ENCODE measurements around the gene SPAG5. TPM values are rescaled to one million over a fixed set of nuclear protein-coding genes. Genes with fewer than 3 reads are reported as not detected.
A peak's percentile ranks its signal among the peaks of the same experiment; 100 is the strongest.
"Not testable (repeated sequence)": the region's sequence is repeated elsewhere in the genome, so short reads cannot be mapped to it uniquely, and the experiment has no call there.

Gene SPAG5
- total RNA-seq, 3 donors from 2014 or later, result 7.2 to 30.3 (median 15.1) TPM

DNA sequence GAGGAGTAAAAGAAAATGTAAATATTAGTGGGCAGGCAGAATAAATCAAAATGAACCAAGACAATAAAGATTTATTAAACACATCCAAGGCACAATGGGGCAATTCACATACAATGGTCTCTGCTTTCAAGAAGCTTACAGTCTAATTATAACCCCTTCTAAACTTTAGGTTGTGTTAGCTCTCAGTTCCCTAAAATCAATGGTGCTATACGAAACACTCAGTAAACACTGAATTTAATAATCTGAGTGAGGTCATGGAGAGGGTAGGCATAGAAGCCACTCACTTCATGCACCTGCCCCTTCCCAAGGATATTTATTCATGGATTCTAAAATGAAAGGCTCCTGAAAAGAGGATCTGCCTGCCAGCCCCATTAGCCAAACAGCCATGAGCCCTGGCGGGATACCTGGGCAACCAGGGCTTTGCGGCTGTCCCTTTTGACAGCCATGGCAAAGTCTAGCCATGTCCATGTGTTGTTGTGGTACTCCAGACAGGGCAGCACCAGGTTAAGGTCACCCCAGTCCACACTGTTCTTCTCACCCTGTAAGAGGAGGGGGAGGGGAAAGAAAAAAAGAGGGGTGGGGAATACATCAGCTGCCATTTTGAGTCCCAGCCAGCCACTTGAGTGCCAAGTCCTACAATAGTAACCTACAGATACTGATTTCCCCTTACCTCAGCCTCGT is 16.6 kb upstream of the SPAG5 start:
- H3K4me3 ChIP-seq, result no peak overlapping the region
- no peak for DNase-seq
- H3K36me3 ChIP-seq (ENCODE audit: low read depth), result peaks cover 18% of the 10 kb centered on the region
- ATAC-seq, result no peak
- TF ChIP-seq, protein P1, sequence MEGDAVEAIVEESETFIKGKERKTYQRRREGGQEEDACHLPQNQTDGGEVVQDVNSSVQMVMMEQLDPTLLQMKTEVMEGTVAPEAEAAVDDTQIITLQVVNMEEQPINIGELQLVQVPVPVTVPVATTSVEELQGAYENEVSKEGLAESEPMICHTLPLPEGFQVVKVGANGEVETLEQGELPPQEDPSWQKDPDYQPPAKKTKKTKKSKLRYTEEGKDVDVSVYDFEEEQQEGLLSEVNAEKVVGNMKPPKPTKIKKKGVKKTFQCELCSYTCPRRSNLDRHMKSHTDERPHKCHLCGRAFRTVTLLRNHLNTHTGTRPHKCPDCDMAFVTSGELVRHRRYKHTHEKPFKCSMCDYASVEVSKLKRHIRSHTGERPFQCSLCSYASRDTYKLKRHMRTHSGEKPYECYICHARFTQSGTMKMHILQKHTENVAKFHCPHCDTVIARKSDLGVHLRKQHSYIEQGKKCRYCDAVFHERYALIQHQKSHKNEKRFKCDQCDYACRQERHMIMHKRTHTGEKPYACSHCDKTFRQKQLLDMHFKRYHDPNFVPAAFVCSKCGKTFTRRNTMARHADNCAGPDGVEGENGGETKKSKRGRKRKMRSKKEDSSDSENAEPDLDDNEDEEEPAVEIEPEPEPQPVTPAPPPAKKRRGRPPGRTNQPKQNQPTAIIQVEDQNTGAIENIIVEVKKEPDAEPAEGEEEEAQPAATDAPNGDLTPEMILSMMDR (IDR thresholded peaks at IDR 0.05), result no peak
- H3K9me3 ChIP-seq, result no peaks in the 10 kb centered on the region
- intact Hi-C loops (cut with DNase I, micrococcal nuclease), result no loop called here
- no peaks in the 10 kb centered on the region for H3K4me1 ChIP-seq (ENCODE audit: low read depth)

GRCh38 chr17:28613931-28614381 is 15.1 kb upstream of the SPAG5 start, which contains the start of gene RSKR:
Gene RSKR, minus strand, starts transcription at chr17:28614185. Its CDS starts 24 bp downstream, at chr17:28614161.
- ATAC-seq (no peak), DNase-seq (no peak)
- Histone ChIP-seq H3K36me3 (ENCODE audit: low read depth) (peaks cover 18% of the 10 kb centered on the region), H3K9me3 (no peaks in the 10 kb centered on the region), H3K4me1 (ENCODE audit: low read depth) (no peaks in the 10 kb centered on the region), H3K4me3 (no peak within 1 kb of the TSS)
- intact Hi-C loops (cut with DNase I, micrococcal nuclease), result no loop called here
- TF ChIP-seq, protein P1 (IDR thresholded peaks at IDR 0.05), result no peak

GRCh38 chr17:28612936-28613872 is 14.4 kb upstream of the SPAG5 start:
- Histone ChIP-seq H3K36me3 (ENCODE audit: low read depth) (peaks cover 18% of the 10 kb centered on the region), H3K4me3 (no peak overlapping the region), H3K9me3 (no peaks in the 10 kb centered on the region), H3K4me1 (ENCODE audit: low read depth) (no peaks in the 10 kb centered on the region)
- ATAC-seq, result peak; percentile 53
- TF ChIP-seq, protein P1 (IDR thresholded peaks at IDR 0.05), result peak; percentile 38
- intact Hi-C loops (cut with DNase I, micrococcal nuclease), result no loop called here
- DNase-seq, result peak in 1 of 3 donors; percentile 59

GRCh38 chr17:28612531-28612930 is 13.7 kb upstream of the SPAG5 start:
- ATAC-seq (no peak), DNase-seq (no peak)
- H3K4me1 ChIP-seq (ENCODE audit: low read depth), result no peaks in the 10 kb centered on the region
- peaks cover 18% of the 10 kb centered on the region for H3K36me3 ChIP-seq (ENCODE audit: low read depth)
- intact Hi-C loops (cut with DNase I, micrococcal nuclease), result no loop called here
- H3K9me3 ChIP-seq, result no peaks in the 10 kb centered on the region
- no peak overlapping the region for H3K4me3 ChIP-seq
- TF ChIP-seq, protein P1 (IDR thresholded peaks at IDR 0.05), result no peak

DNA sequence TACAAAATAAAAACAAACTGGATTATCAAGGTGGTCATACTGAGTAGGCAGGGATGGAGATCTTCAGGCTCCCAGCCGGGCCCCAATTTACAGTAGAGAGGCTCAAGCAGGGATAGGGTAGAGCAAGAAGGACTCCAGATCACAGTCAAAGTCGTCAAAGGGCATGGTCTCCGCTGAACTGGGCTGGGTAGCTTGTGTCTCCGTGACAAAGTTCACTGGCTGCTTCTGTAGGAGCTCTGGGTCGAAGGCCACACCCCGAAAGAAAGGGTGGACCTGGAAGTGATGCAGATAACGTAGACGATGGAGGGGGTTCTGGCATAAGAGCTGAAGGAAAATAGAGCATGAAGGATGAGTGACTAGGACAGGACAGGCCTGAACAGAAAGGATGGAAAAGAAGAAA is 11.6 kb upstream of the SPAG5 start:
- DNase-seq (peak in 2 of 3 donors; percentile 28 to 37), ATAC-seq (peak; percentile 72)
- intact Hi-C loops (cut with DNase I, micrococcal nuclease), result no loop called here

GRCh38 chr17:28604031-28604430 is 5.2 kb upstream of the SPAG5 start:
- ATAC-seq; H3K4me1 ChIP-seq (ENCODE audit: low read depth); DNase-seq; H3K9me3 ChIP-seq; H3K36me3 ChIP-seq (ENCODE audit: low read depth); H3K4me3 ChIP-seq; intact Hi-C loops (cut with DNase I, micrococcal nuclease): not testable (repeated sequence)

More for the DNA sequence above, 11.6 kb upstream of the SPAG5 start:
- TF ChIP-seq, protein P1 (IDR thresholded peaks at IDR 0.05), result no peak
- no peaks in the 10 kb centered on the region for H3K4me1 ChIP-seq (ENCODE audit: low read depth)
- no peaks in the 10 kb centered on the region for H3K9me3 ChIP-seq
- H3K36me3 ChIP-seq (ENCODE audit: low read depth), result peaks cover 3% of the 10 kb centered on the region
- H3K4me3 ChIP-seq, result no peak overlapping the region

All from mucosa of descending colon (tissue), 3 donors.